ENCODE measurements around the gene CLIP2. TPM values are rescaled to one million over a fixed set of nuclear protein-coding genes. Genes with fewer than 3 reads are reported as not detected.

Gene CLIP2
- total RNA-seq, 1 experiment from 2014 or later = 37.9 TPM

DNA sequence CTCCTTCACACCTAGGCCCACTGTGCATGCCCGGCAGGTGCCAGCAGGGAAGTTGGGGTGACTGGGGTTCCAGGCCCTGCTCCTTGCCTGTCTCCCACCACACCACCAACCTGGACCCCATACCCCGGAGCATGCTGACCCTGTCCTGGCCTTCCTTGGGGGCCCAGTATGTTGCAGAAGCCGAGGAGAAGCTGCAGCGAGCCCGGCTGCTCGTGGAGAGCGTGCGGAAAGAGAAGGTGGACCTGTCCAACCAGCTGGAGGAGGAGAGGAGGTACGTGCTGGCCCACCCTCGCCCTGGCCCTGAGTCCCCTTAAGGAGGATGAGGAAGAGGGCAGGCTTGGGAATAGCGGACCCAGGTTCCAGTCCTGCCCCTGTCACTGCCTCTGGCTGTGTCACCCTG lies 70.8 kb downstream of the CLIP2 start:
- TF ChIP-seq, protein P1, sequence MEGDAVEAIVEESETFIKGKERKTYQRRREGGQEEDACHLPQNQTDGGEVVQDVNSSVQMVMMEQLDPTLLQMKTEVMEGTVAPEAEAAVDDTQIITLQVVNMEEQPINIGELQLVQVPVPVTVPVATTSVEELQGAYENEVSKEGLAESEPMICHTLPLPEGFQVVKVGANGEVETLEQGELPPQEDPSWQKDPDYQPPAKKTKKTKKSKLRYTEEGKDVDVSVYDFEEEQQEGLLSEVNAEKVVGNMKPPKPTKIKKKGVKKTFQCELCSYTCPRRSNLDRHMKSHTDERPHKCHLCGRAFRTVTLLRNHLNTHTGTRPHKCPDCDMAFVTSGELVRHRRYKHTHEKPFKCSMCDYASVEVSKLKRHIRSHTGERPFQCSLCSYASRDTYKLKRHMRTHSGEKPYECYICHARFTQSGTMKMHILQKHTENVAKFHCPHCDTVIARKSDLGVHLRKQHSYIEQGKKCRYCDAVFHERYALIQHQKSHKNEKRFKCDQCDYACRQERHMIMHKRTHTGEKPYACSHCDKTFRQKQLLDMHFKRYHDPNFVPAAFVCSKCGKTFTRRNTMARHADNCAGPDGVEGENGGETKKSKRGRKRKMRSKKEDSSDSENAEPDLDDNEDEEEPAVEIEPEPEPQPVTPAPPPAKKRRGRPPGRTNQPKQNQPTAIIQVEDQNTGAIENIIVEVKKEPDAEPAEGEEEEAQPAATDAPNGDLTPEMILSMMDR (conservative IDR thresholded peaks at IDR 0.05) = no peak
- no peak for TF ChIP-seq EZH2 (IDR thresholded peaks at IDR 0.05; ENCODE audit: low read depth)
- ChIA-PET POLR2A (ENCODE audit: unreplicated experiment) (no interaction called here), CTCF (no interaction called here)
- no peak overlapping the region for H3K4me3 ChIP-seq
- intact Hi-C loops (cut with micrococcal nuclease; ENCODE audit: unreplicated experiment) = no loop called here
- H3K27ac ChIP-seq = no peak overlapping the region
- no peaks in the 10 kb centered on the region for H4K20me1 ChIP-seq (ENCODE audit: insufficient read depth)
- H3K79me2 ChIP-seq (ENCODE audit: low read depth) = no peaks in the 10 kb centered on the region
- H3K4me1 ChIP-seq (replicated peaks; ENCODE audit: insufficient read depth) = peaks cover under 1% of the 10 kb centered on the region
- H3K27me3 ChIP-seq (ENCODE audit: insufficient read depth, low read depth) = no peaks in the 10 kb centered on the region
- H3K9me2 ChIP-seq (ENCODE audit: insufficient read depth) = no peaks in the 10 kb centered on the region
- no peaks in the 10 kb centered on the region for H3K36me3 ChIP-seq (ENCODE audit: low read depth)
- H3K4me2 ChIP-seq = no peak overlapping the region
- peaks cover 4% of the 10 kb centered on the region; the same call in 1 of the 2 replicates for H3F3A ChIP-seq (ENCODE audit: insufficient read depth, low read depth)
- no TSS peak for BruUV-seq (replicated peaks)
- DNase-seq = no peak
- H3K9me3 ChIP-seq (ENCODE audit: insufficient read depth, low read depth) = no peaks in the 10 kb centered on the region
- no peak overlapping the region for H2AFZ ChIP-seq

DNA sequence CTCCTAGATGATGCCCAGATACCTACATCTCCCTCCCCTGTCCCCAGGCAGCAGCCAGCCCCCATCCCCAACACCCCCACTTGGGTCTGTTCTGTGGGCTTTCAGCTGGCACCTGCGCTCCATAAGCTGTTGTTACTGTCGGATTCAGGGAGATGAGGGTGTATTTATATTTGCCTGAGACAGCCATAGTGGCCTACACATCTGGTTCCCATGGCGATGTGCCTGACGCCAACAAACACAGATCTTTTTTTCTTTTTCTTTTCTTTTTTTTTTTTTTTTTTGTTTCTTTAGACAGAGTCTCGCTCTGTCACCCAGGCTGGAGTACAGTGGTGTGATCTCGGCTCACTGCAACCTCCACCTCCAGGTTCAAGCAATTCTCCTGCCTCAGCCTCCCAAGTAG lies 73.1 kb downstream of the CLIP2 start:
- TF ChIP-seq, protein P1 (conservative IDR thresholded peaks at IDR 0.05) = no peak
- no peak for TF ChIP-seq EZH2 (IDR thresholded peaks at IDR 0.05; ENCODE audit: low read depth)
- Histone ChIP-seq H3K9me2 (ENCODE audit: insufficient read depth) (no peaks in the 10 kb centered on the region), H2AFZ (no peak overlapping the region), H3K27ac (no peak overlapping the region), H3K4me3 (no peak overlapping the region), H3K27me3 (ENCODE audit: insufficient read depth, low read depth) (no peaks in the 10 kb centered on the region), H3K4me1 (replicated peaks; ENCODE audit: insufficient read depth) (no peaks in the 10 kb centered on the region), H4K20me1 (ENCODE audit: insufficient read depth) (no peaks in the 10 kb centered on the region), H3F3A (ENCODE audit: insufficient read depth, low read depth) (0 out of 2 replicates have a peak, but pooled peaks cover 4% of the 10 kb centered on the region), H3K4me2 (no peak overlapping the region), H3K36me3 (ENCODE audit: low read depth) (no peaks in the 10 kb centered on the region), H3K9me3 (ENCODE audit: insufficient read depth, low read depth) (no peaks in the 10 kb centered on the region), H3K79me2 (ENCODE audit: low read depth) (no peaks in the 10 kb centered on the region)
- DNase-seq = no peak
- ChIA-PET CTCF (no interaction called here), POLR2A (ENCODE audit: unreplicated experiment) (interaction anchor here (0.6 kb wide), 1 partner anchor 60 kb away, joined by 4 read pairs; no protein-coding TSS in a partner anchor)
- intact Hi-C loops (cut with micrococcal nuclease; ENCODE audit: unreplicated experiment) = no loop called here
- no TSS peak for BruUV-seq (replicated peaks)

DNA sequence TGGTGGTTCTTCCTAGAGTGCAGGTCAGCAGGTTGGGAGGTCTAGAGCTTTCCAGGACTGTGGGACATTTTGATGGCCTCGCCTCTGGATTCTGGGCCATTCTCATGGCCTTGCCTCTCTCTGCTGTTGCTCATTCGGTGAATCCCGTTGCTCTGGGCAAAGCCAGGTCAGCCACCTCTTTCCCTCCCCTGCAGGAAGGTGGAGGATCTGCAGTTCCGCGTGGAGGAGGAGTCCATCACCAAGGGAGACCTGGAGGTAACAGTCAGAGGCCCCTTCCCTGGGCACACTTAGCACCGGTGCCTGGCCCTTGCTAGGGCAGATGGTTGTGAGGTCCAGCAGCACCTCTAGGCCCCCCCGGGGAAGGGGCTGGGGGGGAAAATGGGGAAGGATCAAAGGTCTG lies 74.9 kb downstream of the CLIP2 start:
- TF ChIP-seq EZH2 (IDR thresholded peaks at IDR 0.05; ENCODE audit: low read depth) = no peak
- TF ChIP-seq, protein P1 (conservative IDR thresholded peaks at IDR 0.05) = no peak; the same call in 1 of the 2 replicates
- intact Hi-C loops (cut with micrococcal nuclease; ENCODE audit: unreplicated experiment) = no loop called here
- no peaks in the 10 kb centered on the region for H3K9me3 ChIP-seq (ENCODE audit: insufficient read depth, low read depth)
- DNase-seq = no peak
- no peaks in the 10 kb centered on the region for H3K36me3 ChIP-seq (ENCODE audit: low read depth)
- H3F3A ChIP-seq (ENCODE audit: insufficient read depth, low read depth) = no peaks in the 10 kb centered on the region
- POLR2A ChIA-PET (ENCODE audit: unreplicated experiment) = no interaction called here
- no peaks in the 10 kb centered on the region for H3K4me1 ChIP-seq (replicated peaks; ENCODE audit: insufficient read depth)
- H3K4me3 ChIP-seq = no peak overlapping the region
- H4K20me1 ChIP-seq (ENCODE audit: insufficient read depth) = no peaks in the 10 kb centered on the region
- CTCF ChIA-PET = interaction anchor here (0.6 kb wide), 1 partner anchor 29 kb away, joined by 4 read pairs; no protein-coding TSS in a partner anchor
- H3K79me2 ChIP-seq (ENCODE audit: low read depth) = no peaks in the 10 kb centered on the region
- no peak overlapping the region for H2AFZ ChIP-seq
- no TSS peak for BruUV-seq (replicated peaks)
- H3K4me2 ChIP-seq = no peak overlapping the region
- no peak overlapping the region for H3K27ac ChIP-seq
- no peaks in the 10 kb centered on the region for H3K9me2 ChIP-seq (ENCODE audit: insufficient read depth)
- H3K27me3 ChIP-seq (ENCODE audit: insufficient read depth, low read depth) = no peaks in the 10 kb centered on the region

All from PC-9 (cell line).